Heart left ventricle (tissue), 13 donors: ENCODE measurements around the gene FBXL7.

ENCODE experiments used
- CTCF ChIP-seq, 12 donors: fragments of 200-600 bp; sonication (generic) in 4 of 12; IDR thresholded peaks; one replicate each; pipeline versions ENCODE4 v1.5.0 to v1.8.0; 2018 to 2022; ENCODE audit warnings: antibody characterized with exemption in 12 of 12, mild to moderate bottlenecking in 5 of 12
- POLR2A ChIP-seq, 2 donors: fragments of 450-650 bp; IDR thresholded peaks; one replicate each; pipeline ENCODE4 v1.6.1; 2017; ENCODE audit warnings: antibody characterized with exemption in 2 of 2, mild to moderate bottlenecking in 2 of 2, moderate library complexity in 2 of 2
- donor health status: ischemic (EF 13 %, LVEDD 7.1; RV severe dilation, severe dysfunction).
- donor health status: DM: no; HTN: yes; CAD: no.
- donor health status: DM: no; HTN: no; CAD: no.
- donor health status: ischemic (EF 25% LVEDD 6.9; RV normal size, moderate dysfunction).
- donor health status: ischemic (EF 25% LVEDD 5.7; RV mildly dilated, moderate dysfunction).
- donor health status: ischemic (EF 35%, LVEDD 5.7; RV mildly dilated, moderate dysfunction).
- donor health status: nonischemic (EF 11% LVEDD 7.7; RV severe dilation, severe dysfunction).
- donor health status: DM: yes; HTN: yes; CAD: no.
- donor health status: PGD.
- donor health status: ischemic (EF 29% LVEDD 5.4; RV normal size, mild dysfunction).
- donor health status: nonischemic (EF 23%, LVEDD 6.1; RV moderate dilation, normal function).

GRCh38 chr5:15493501-15493900 lies 6.5 kb upstream of the FBXL7 start:
- TF ChIP-seq POLR2A (IDR thresholded peaks at IDR 0.05) (no peak), CTCF (IDR thresholded peaks at IDR 0.05) (no peak)
